WTC11 (cell line): ENCODE measurements around the gene SERPINA9.

Source experiments
- ERG ChIP-seq: fragments of 250-450 bp; sonication (Bioruptor Pico); IDR thresholded peaks from 2 replicates; pipeline ENCODE4 v1.8.0; 2021; ENCODE audit warnings: mild to moderate bottlenecking
- TF ChIP-seq, protein P1 (sequence below): sonication (generic); formaldehyde crosslinking; IDR thresholded peaks from 2 replicates; pipeline ENCODE4 v1.8.0; 2023; ENCODE audit warnings: missing genetic modification reagents

- TF ChIP-seq, protein P1, sequence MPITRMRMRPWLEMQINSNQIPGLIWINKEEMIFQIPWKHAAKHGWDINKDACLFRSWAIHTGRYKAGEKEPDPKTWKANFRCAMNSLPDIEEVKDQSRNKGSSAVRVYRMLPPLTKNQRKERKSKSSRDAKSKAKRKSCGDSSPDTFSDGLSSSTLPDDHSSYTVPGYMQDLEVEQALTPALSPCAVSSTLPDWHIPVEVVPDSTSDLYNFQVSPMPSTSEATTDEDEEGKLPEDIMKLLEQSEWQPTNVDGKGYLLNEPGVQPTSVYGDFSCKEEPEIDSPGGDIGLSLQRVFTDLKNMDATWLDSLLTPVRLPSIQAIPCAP = no peak
- no peak for TF ChIP-seq ERG (CRISPR knock-in tag)
Measured at GRCh38 chr14:94465042-94465441, 11.0 kb downstream of the SERPINA9 start.
